Activated CD8-positive, alpha-beta memory T cell treated with anti-CD3 and anti-CD28 coated beads for 4 hours (primary cell): ENCODE data around the gene ZIC4.

Experiments
- DNase-seq, 2 donors: peaks; one replicate each; pipeline ENCODE4 v3.0.0-alpha.2; 2020; ENCODE audit warnings: low read depth in 2 of 2

Gene ZIC4

GRCh38 chr3:147418371-147418781 lies 12.0 kb upstream of the ZIC4 start:
- no peak for DNase-seq

GRCh38 chr3:147417551-147418295 lies 11.4 kb upstream of the ZIC4 start:
- DNase-seq: no peak

- DNase-seq: no peak
Observed at GRCh38 chr3:147416931-147417330, 10.6 kb upstream of the ZIC4 start.

- no peak for DNase-seq
Observed at GRCh38 chr3:147415874-147416273, 9.5 kb upstream of the ZIC4 start.

- DNase-seq: no peak
Observed at GRCh38 chr3:147415286-147415685, 8.9 kb upstream of the ZIC4 start.

- DNase-seq: no peak
Observed at GRCh38 chr3:147414390-147415138, 8.2 kb upstream of the ZIC4 start.

- DNase-seq: no peak
Observed at GRCh38 chr3:147413686-147414389, 7.5 kb upstream of the ZIC4 start.

- no peak for DNase-seq
Observed at GRCh38 chr3:147412917-147413685, 6.8 kb upstream of the ZIC4 start.

GRCh38 chr3:147412261-147412916 lies 6.0 kb upstream of the ZIC4 start:
- DNase-seq: no peak

- DNase-seq: no peak
Observed at GRCh38 chr3:147411815-147412241, 5.5 kb upstream of the ZIC4 start.

GRCh38 chr3:147411238-147411814 lies 5.0 kb upstream of the ZIC4 start:
- no peak for DNase-seq

GRCh38 chr3:147410526-147411237 lies 4.3 kb upstream of the ZIC4 start:
- no peak for DNase-seq

- no peak for DNase-seq
Observed at GRCh38 chr3:147410116-147410525, 3.8 kb upstream of the ZIC4 start.

GRCh38 chr3:147409143-147410115 lies 3.1 kb upstream of the ZIC4 start, which contains the start of gene ZIC1:
Gene ZIC1 (plus strand): TSS chr3:147409365. CDS start chr3:147410113, 748 bp downstream.
- no peak for DNase-seq

- no peak for DNase-seq
Observed at GRCh38 chr3:147408188-147409100, 2.1 kb upstream of the ZIC4 start.

- no peak for DNase-seq
Observed at GRCh38 chr3:147407498-147408187, 1.3 kb upstream of the ZIC4 start.

- no peak for DNase-seq
Observed at GRCh38 chr3:147407114-147407497, 763 bp upstream of the ZIC4 start.
